ENCODE results near the gene CRTC1.

DNA sequence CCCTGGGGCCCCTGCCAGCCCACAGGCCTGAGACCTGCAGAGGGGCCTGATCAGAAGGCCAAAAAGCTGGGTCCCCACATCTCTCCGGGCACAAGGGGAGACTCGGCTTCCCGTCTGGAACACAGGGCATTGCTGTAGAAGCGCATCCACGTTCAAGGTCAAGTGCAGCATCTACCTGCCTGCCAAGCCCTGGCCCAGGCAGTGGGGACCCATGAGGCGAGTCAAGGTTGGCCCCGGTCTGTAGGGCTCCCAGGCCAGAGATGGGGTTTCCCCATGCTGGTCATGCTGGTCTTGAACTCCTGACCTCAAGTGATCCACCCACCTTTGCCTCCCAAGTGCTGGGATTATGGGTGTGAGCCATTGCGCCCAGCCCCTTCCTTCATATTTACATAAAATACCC lies 121.2 kb downstream of the CRTC1 start:
- TF ChIP-seq EZH2 (IDR thresholded peaks at IDR 0.05; ENCODE audit: borderline replicate concordance, low read depth, low read length) (no peak), PTRF (tag; IDR thresholded peaks at IDR 0.05) (no peak), CCAR2 (IDR thresholded peaks at IDR 0.05; ENCODE audit: low read depth, low read length) (no peak), NR2F6 (CRISPR knock-in tag; IDR thresholded peaks at IDR 0.05) (no peak)
- TF ChIP-seq, protein P1, sequence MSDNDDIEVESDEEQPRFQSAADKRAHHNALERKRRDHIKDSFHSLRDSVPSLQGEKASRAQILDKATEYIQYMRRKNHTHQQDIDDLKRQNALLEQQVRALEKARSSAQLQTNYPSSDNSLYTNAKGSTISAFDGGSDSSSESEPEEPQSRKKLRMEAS (CRISPR knock-in tag; IDR thresholded peaks at IDR 0.05) = no peak

Data from K562 (cell line).